Measurements from ENCODE around the gene PCNX2.

GRCh38 chr1:232964601-232965000, 330.9 kb downstream of the PCNX2 start:
- TF ChIP-seq EZH2phosphoT487 (IDR thresholded peaks at IDR 0.05; ENCODE audit: unreplicated experiment) (no peak), ZNF331 (CRISPR knock-in tag; IDR thresholded peaks at IDR 0.05; ENCODE audit: low read depth) (no peak), NANOG (IDR thresholded peaks at IDR 0.05; ENCODE audit: borderline replicate concordance) (no peak), POLR2AphosphoS5 (IDR thresholded peaks at IDR 0.05; ENCODE audit: low read depth) (no peak), CTCF (conservative IDR thresholded peaks at IDR 0.05; ENCODE audit: low read depth in 2 of 2) (no peak)
